Measurements from ENCODE around the gene FOXR1.
"Not testable (repeated sequence)": the region's sequence is repeated elsewhere in the genome, so short reads cannot be mapped to it uniquely, and the experiment has no call there.

Gene FOXR1

DNA sequence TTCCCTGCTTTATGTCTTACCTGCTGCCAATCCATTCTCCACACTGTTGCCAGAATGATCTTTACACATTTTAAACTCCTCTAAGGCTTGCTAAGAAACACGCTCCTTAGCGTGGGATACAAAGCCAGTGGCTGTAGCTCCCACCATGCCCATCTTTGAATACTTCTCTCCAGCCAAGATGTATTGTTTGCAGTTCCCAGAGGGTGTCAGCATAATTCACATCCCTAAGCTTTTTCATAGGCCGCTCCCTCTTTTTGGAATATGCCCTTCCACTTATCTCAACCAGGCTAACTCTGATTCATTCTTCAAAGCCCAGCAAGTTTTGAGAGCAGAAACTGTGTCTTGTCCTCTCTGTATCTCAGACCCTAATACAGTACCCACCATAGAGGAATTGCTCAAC, 23.6 kb upstream of the FOXR1 start:
- DNase-seq: no peak

DNA sequence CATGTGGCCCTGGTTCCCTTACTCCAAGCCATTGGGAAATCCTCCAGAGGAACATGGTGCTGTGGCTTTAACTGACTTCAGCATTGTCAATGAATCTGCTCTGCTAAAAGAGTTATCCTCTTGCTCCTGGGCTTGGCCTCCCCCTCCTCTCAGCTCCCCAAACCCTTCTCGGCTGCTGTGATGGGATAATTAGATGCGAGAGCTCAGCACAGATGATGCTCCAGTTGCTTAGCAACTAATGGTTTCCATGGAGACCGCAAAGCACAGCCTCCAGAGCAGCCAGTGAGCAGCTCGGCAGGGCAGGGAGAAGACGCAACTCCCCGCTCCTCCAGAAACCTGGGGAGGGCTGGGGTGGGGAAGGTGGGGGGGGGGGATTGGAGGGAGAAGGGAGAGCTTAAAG, 18.3 kb upstream of the FOXR1 start:
- no peak for DNase-seq

DNA sequence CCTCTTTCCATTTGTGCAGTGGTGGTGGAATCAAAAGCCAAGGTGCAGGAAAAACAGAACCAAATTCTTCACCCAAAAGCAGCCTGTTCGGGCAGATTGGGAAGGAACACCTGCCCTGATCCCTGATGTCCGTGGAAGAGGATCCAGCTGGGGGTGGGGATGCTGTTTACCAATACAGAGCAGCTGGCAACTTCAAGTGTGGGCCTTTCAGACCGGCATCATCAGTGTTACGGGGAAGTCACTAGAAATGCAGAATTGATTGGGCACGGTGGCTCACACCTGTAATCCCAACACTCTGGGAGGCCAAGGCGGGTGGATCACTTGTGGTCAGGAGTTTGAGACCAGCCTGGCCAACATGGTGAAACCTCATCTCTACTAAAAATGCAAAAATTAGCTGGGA, 17.6 kb upstream of the FOXR1 start:
- not testable (repeated sequence) for DNase-seq

DNA sequence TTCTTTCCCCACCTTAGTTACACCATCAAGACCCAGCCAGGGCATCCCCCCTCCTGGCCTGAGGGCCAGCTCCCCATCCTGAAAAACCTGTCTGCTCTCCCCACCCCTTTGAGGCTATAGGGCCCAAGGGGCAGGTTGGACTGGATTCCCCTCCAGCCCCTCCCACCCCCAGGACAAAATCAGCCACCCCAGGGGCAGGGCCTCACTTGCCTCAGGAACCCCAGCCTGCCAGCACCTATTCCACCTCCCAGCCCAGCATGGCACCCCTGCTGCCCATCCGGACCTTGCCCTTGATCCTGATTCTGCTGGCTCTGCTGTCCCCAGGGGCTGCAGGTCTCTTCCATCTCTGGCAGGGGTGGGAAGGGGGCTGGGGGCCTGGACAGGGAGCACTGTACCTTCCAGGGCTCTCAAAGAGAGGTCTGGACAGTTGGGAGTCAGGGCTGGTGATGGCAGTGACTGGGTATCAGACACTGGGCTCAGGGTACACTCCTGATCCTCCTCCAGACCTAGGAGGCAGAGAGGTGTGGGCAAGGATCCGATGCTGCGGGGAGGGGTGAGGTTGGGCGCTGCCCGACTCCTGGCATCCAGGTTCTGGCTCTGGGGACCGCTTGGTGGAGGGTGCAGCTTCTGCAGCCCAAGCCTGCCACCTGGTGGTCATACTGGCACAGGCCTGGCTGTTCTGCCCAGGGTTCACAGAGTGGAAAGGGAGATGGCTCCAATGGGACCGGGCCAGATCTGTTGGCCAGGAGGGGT, 15.3 kb upstream of the FOXR1 start, which contains the start of gene UPK2:
UPK2 (plus strand) TSS at position 205 of the 753 bp plus-strand sequence; CDS start at position 258, 53 bp downstream.
- DNase-seq: peak; percentile 94

DNA sequence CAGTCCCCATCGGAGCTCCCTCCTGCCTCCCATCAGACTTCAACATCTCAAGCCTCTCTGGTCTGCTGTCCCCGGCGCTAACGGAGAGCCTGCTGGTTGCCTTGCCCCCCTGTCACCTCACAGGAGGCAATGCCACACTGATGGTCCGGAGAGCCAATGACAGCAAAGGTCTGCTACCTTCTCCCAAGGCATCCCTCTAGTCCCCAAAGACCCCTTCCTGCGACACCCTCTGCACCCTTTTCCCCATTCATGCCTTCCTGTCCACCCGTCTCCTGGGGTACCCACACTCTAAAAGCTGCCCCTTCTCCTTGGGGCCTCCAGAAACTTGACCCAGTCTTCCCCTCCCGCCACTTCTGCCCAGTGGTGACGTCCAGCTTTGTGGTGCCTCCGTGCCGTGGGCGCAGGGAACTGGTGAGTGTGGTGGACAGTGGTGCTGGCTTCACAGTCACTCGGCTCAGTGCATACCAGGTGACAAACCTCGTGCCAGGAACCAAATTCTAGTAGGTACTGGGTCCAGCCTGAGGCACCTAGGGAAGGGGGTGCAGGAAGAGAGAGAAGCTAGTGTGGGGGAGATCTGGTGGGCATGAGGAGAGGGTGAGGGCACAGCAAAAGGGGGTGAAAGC, 14.6 kb upstream of the FOXR1 start:
- no peak for DNase-seq

DNA sequence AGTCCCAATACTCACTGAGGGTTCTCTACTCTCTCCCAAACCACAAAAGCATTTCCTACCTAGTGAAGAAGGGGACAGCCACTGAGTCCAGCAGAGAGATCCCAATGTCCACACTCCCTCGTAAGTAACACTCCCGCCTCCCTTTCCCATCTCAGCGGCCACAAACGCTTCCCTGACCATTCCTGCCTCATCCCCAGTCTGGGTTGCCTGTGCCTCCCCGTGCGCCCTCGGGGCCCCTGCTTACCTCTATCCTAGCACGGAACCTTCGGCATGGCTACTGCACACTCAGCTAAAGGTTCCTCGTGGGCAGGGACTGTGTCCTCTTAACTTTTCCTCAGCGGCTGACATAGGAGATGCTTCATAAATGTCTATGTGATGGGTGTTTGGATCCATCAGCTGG, 14.0 kb upstream of the FOXR1 start:
- DNase-seq: no peak

DNA sequence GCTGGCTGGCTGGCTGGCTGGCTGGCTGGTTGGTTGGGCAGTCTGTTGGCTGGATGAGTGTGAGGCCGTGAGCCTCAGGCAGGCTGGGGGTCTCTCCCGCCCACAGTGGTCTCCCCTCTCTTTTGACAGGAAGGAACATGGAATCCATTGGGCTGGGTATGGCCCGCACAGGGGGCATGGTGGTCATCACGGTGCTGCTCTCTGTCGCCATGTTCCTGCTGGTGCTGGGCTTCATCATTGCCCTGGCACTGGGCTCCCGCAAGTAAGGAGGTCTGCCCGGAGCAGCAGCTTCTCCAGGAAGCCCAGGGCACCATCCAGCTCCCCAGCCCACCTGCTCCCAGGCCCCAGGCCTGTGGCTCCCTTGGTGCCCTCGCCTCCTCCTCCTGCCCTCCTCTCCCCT, 13.6 kb upstream of the FOXR1 start:
- DNase-seq: no peak

DNA sequence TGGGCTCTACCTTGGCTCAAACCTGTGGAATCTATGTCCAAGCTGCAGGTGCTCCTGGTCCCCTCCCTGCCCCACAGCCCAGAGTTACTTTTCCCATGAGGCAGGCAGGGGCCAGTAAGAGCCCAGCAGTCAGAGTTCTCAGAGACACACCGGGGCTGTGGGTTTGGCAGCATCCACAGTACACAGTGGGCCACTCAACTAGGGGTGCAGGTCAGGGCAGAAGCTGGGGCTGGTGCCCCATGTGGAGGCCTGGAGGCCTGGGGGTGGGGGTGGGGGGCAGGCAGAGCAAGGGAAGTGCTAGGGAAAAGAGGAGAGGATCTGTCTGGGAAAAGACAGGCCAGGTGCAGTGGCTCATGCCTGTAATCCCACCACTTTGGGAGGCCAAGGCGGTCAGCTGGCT, 13.0 kb upstream of the FOXR1 start:
- DNase-seq: no peak

DNA sequence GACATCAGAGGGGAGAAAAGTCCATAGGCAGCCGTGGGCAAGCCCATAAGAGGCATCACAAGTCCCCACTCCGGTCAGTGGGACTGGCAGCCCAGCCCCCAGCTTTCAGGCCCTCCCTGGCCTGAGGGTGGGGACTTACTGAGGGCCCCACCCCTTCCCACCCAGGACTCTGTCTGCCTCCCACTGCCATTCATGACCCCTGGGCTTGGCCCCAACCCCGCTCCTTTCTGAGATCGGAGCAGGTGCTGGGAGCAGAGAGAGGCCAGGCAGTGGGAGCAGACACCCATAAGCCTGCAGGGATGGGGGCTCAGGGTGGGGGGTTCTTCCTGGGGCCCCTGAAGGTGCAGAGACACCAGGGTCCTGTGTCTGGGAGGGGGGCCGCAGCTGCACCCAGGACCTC, 10.4 kb upstream of the FOXR1 start:
- DNase-seq: no peak

DNA sequence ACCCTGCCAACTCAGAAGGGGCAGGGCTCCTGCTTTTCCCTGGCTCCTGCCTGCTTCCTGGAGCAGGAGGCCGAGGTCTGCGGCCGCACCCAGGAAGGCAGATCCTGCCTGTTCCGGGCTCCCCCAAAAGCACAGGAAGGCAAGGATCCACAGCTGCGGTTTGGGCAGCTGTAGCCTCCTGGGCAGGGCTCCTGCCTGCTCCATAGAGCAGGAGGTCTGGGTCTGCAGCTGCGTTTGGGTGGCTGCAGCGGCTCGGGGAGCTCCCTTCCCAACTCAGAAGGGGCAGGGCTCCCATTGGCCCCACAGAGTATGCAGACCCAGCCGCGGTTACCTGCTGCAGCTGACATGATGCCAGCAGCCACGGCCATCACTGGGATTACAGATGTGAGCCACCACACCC, 10.0 kb upstream of the FOXR1 start:
- no peak for DNase-seq

DNA sequence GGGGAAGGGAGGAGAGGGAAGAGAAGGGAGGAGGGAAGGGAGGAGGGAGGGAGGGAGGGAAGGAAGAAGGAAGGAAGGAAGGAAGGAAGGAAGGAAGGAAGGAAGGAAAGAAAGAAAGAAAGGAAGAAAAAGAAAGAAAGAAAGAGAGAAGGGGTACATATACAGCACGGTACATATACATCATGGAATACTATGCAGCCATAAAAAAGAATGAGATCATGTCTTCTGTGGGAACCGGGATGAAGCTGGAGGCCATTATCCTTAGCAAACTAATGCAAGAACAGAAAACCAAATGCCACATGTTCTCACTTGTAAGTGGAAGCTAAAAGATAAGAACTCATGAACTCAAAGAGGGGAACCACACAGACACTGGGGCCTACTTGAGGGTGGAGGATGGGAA, 2.1 kb upstream of the FOXR1 start:
- DNase-seq: not testable (repeated sequence)

DNA sequence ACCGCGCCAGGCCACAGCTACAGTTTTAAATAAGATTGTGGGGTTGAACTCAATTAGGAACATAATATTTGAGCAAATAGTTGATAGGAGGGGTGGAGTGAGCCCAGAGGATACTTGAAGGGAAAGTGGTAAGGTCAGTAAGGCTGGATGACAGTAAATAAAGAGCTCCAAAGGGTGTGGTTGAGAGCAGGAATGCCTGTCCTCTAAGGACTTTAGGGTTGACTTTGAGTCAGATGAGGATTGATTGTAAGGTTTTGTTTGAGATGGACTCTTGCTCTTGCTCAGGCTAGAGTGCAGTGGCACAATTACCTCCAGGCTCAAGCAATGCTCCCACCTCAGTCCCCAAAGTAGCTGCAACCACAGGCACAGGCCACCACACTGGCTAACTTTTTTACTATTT, 2.4 kb downstream of the FOXR1 start:
- no peak for DNase-seq

DNA sequence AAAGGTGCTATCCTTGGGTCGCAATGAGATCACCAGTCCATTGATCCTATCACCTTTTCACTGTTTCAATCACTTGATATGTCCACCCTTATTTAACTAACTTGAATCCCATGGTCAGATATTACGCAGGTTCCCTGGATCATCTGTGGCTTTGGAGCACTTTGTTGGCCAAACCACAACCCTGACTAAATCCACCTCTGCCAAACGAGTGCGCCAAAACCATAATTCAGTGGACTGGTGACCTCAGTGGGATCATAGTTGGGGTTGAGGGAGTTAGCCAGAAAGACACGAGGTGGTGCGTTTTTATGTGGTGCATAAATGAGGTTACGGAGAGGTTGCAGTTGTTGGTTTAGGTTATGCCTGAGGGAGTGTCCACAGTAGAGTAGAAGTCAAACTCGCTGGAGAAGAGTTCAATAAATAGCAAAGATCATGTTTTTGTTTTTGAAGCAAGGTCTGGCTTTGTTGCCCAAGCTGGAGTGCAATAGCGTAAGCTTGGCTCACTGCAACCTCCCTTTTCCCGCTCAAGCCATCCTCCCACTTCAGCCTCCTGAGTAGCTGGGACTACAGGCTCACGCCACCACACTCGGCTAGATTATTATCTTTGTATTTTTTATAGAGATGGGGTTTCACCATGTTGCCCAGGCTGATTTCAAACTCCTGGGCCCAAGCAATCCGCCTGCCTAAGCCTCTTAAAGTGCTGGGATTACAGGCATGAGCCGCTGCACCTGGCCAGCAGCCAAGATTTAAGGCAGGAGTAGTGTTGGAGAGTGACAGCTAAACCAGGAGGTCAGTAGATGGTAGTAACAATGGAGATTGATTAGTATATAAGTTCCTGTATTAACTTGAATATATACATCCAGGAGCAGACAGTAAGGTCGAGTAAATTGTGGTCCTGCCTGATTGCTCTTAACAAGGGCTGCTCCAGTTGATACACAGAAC, 4.5 kb downstream of the FOXR1 start:
- no peak for DNase-seq

DNA sequence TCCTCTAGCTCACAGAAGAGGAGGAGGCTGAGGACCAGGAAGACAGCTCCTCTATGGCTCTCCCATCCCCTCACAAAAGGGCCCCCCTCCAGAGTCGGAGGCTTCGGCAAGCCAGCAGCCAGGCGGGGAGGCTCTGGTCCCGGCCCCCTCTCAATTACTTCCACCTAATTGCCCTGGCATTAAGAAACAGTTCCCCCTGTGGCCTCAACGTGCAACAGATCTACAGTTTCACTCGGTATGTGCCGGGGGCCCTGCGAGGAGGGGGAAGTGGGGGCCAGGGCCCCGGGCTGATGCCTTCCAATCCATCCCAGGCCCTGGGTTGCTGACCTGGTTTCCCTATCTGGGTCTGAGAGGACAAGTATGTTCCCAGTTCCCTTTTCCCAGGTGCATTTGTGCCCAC, 7.9 kb downstream of the FOXR1 start:
- no peak for DNase-seq

DNA sequence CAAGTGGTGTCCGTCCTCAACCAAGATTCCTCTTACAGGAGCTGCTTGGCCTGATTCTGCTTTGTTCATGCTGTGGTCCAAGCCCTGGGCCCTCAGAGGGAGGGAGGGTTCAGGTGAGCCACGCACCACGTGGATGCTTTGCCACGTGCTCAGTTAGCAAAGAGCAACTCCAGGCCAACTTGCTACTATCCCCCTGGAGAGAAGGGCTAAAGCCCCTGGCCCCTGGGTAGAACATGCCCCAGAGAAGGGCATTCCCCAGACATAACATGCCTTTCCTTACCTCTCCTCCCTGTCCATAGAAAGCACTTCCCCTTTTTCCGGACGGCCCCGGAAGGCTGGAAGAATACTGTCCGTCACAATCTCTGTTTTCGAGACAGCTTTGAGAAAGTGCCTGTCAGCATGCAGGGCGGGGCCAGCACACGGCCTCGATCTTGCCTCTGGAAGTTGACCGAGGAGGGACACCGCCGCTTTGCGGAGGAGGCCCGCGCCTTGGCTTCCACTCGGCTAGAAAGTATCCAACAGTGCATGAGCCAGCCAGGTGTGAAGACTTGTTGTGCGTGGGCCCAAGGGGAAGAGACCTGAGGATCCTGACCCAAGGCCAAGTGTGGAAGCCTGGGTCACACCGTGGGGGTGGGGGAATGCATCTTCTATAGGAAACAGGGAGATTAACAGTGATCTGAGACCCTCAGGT, 8.8 kb downstream of the FOXR1 start:
- DNase-seq: no peak

DNA sequence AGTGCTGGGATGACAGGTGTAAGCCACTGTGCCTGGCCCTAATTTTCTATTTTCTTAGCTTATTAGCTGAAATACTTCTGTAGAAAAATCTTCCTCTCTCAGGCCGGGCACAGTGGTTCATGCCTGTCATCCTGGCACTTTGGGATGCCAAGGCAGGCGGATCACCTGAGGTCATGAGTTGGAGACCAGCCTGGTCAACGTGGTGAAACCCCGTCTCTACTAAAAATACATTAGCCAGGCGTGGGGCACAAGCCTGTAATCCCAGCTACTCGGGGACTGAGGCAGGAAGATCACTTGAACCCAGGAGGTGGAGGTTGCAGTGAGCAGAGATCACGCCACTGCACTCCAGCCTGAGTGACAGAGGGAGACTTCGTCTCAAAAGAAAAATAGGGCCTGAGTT, 12.8 kb downstream of the FOXR1 start:
- not testable (repeated sequence) for DNase-seq

DNA sequence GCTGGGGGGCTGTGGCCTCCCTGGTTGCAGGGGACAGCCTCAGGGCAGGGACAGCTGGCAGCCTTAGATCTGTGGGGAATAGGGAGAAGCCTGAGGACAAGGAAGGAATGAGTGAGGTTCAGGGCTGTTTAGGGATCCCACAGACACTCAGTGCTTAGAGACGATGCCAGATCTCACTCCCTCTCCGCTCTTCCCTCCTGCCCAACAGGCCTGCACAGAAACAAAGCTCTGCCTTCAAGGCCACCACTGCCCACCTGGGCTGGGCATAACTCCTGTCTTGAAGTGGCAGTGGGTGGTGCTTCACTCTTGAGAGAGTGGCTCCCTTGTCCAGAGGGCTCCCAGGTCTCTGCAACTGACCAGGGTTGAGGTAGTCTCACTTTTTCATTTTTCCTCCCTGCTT, 13.3 kb downstream of the FOXR1 start:
- DNase-seq: no peak

DNA sequence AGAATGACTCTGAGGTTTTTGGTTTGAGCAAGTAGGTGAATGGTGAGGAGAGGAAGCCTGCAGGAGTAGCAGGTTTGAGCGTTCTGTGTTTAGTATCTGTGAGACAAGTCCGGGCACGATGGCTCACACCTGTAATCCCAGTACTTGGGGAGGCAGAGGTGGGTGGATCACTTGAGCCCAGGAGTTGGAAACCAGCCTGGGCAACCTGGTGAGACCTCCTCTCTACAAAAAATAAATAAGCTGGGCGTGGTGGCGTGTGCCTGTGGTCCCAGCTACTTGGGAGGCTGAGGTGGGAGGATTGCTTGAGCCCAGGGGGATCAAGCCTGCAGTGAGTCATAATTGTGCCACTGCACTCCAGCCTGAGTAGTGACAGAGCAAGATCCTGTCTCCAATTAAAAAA, 16.7 kb downstream of the FOXR1 start:
- no peak for DNase-seq

DNA sequence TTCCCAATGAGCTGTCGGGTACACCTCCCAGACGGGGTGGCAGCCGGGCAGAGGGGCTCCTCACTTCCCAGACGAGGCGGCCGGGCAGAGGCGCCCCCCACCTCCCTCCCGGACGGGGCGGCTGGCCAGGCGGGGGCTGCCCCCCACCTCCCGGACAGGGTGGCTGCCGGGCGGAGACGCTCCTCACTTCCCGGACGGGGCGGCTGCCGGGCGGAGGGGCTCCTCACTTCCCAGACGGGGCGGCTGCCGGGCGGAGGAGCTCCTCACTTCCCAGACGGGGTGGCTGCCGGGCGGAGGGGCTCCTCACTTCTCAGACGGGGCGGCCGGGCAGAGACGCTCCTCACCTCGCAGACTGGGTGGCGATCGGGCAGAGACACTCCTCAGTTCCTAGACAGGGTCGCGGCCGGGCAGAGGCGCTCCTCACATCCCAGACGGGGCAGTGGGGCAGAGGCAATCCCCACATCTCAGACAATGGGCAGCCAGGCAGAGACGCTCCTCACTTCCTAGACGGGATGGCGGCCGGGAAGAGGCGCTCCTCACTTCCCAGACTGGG, 20.0 kb downstream of the FOXR1 start:
- not testable (repeated sequence) for DNase-seq

DNA sequence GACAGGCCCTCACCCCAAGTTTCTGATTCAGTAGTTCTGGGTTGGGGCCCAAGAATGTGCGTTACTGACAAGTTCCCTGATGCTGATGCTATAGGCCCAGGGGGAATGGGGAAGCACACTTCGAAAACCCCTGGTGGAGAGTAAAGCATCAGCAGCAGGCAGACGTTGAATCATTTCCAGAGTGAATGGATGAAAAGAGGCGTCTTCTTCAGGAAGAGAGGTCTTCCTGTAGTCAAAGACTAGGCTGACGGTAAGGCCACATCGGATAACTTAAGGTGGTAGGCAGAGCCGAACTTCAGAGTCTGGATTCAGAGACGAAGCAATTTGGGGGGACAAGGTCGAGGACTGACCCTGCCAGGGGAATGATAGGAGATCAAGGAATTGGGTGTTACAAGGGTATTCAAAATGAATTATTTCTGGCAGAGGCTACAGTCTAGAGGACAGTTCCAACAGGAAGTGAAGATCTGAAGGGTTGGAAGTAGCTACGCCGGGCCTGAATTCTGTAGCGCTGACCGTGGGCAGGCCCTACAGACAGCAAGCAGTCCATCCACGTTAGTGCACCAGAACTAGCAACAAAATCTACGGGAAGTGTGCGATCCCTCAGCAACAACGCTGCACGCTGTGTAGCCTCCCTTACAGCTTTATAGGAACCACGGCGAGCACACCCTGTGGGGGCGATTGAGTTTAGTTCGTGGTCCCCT, 25.5 kb downstream of the FOXR1 start:
- peak; percentile 66 for DNase-seq

DNA sequence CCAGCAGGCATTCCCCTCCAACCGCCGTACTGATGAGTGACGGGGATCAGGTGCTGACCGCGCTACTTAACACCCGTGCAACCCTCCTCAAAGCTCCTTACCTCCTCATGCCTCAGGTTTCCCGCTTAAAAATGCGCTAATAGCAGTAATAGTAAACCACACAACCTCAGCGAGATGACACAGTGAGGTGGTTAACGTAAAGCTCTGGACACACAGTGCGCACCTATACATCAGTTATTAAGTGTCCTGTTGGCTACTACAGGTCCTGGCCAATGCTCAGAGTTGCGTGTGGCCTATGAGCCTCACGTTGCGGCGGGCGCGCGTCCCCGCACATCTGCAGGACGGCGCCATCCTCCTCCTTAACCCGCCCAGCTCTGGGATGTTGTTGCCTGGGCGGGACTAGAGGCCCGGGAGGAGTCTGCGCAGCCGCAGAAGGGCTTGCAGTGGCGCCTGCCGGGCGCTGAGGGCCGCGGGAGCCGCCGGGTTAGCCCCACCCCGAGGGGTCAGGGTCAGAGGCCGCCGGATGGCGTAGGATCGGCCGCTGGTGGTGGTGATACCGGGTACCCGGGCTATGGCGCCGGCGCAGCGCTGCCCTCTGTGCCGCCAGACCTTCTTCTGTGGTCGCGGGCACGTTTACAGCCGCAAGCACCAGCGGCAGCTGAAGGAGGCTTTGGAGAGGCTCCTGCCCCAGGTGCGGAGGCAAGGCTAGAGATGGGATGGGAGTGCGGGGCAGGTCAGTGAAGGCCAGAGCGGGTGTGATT, 26.2 kb downstream of the FOXR1 start, which contains the start of gene CENATAC:
CENATAC (plus strand) TSS at position 512 of the 761 bp plus-strand sequence; CDS start at position 572, 60 bp downstream.
- peak; percentile 98 for DNase-seq
